Esophagus (tissue), 2 donors: ENCODE data around the gene XG. TPM values are rescaled to one million over a fixed set of nuclear protein-coding genes. Genes with fewer than 3 reads are reported as not detected.
A peak's percentile ranks its signal among the peaks of the same experiment; 100 is the strongest.
"Not testable (repeated sequence)": the region's sequence is repeated elsewhere in the genome, so short reads cannot be mapped to it uniquely, and the experiment has no call there.

Experiments
- H3K27ac ChIP-seq, 2 donors: one replicate each; pipeline ENCODE4 v1.5.1; 2013; ENCODE audit warnings: low read depth in 2 of 2, mild to moderate bottlenecking in 2 of 2, inconsistent platforms in 1 of 2, low read length in 1 of 2, moderate library complexity in 1 of 2
- H3K27me3 ChIP-seq, 2 donors: one replicate each; pipeline ENCODE4 v1.6.1; 2013; ENCODE audit warnings: low read length in 2 of 2, control low read depth in 1 of 2, mild to moderate bottlenecking in 1 of 2; ENCODE audit not compliant: insufficient read depth in 2 of 2, control insufficient read depth in 1 of 2
- H3K36me3 ChIP-seq, 2 donors: one replicate each; pipeline ENCODE4 v1.6.1; 2013; ENCODE audit warnings: low read length in 1 of 2; ENCODE audit not compliant: control insufficient read depth in 2 of 2, insufficient read depth in 2 of 2
- H3K4me1 ChIP-seq, 2 donors: one replicate each; pipeline ENCODE4 v1.6.1; 2013; ENCODE audit warnings: low read length in 1 of 2; ENCODE audit not compliant: control insufficient read depth in 2 of 2, insufficient read depth in 2 of 2
- H3K4me3 ChIP-seq, 2 donors: one replicate each; pipeline ENCODE4 v1.5.1; 2013; ENCODE audit warnings: low read length in 2 of 2, mild to moderate bottlenecking in 2 of 2, low read depth in 1 of 2, moderate library complexity in 1 of 2
- H3K9me3 ChIP-seq, 2 donors: one replicate each; pipeline ENCODE4 v1.6.1; 2013; ENCODE audit warnings: mild to moderate bottlenecking in 2 of 2, low read depth in 1 of 2, low read length in 1 of 2, moderate library complexity in 1 of 2; ENCODE audit not compliant: control insufficient read depth in 2 of 2, insufficient read depth in 1 of 2
- WGBS, 2 donors: extraction: QIAGEN DNeasy Blood & Tissue Kit; methylation state at CpG; one replicate each; pipeline ENCODE4 v1.1.7; 2013; 5-methylcytosine and 5-hydroxymethylcytosine counted together
- polyA plus RNA-seq, 2 donors: library from polyadenylated mRNA; stranded (reverse); fragments of 200-250 nt; gene quantifications; one replicate each; pipeline ENCODE4 v1.2.3, GENCODE V29; 2013
- donor health status: healthy with polysubstance abuse.
- donor health status: Bipolar disorder and iron deficiency.

The XG gene
- polyA plus RNA-seq, 2 donors = 10.0 to 12.6 TPM

- H3K4me1 ChIP-seq, H3K9me3 ChIP-seq, H3K27me3 ChIP-seq, H3K36me3 ChIP-seq: not testable (repeated sequence)
- 40 to 68% methylated on average over 5 of the region's 7 CpGs for WGBS, 2 donors
- H3K27ac ChIP-seq = peak overlapping the region in 1 of 2 donors; percentile 63
- H3K4me3 ChIP-seq = peak overlapping the region; percentile 19
Observed at GRCh38 chrX:2752441-2752840, 601 bp downstream of the XG start.

GRCh38 chrX:2755163-2755715 lies 3.4 kb downstream of the XG start:
- WGBS, 2 donors = 71 to 79% methylated on average over 5 of the region's 5 CpGs
- H3K27ac ChIP-seq = not testable (repeated sequence)

GRCh38 chrX:2756548-2756947 lies 4.7 kb downstream of the XG start:
- no peaks in the 10 kb centered on the region for H3K36me3 ChIP-seq
- H3K27ac ChIP-seq = no peak overlapping the region
- H3K4me3 ChIP-seq = no peak overlapping the region
- H3K9me3 ChIP-seq = no peaks in the 10 kb centered on the region
- no peaks in the 10 kb centered on the region for H3K27me3 ChIP-seq
- H3K4me1 ChIP-seq = no peaks in the 10 kb centered on the region
- 70 to 79% methylated on average over 10 of the region's 10 CpGs for WGBS, 2 donors

More at GRCh38 chrX:2755163-2755715, 3.4 kb downstream of the XG start:
- not testable (repeated sequence) for H3K36me3 ChIP-seq, H3K4me3 ChIP-seq, H3K4me1 ChIP-seq, H3K9me3 ChIP-seq, H3K27me3 ChIP-seq

GRCh38 chrX:2761246-2761645 lies 9.4 kb downstream of the XG start:
- Histone ChIP-seq H3K36me3 (no peaks in the 10 kb centered on the region), H3K4me1 (no peaks in the 10 kb centered on the region), H3K27ac (no peak overlapping the region), H3K9me3 (no peaks in the 10 kb centered on the region), H3K27me3 (no peaks in the 10 kb centered on the region), H3K4me3 (no peak overlapping the region)
- 82 to 86% methylated on average over 2 of the region's 2 CpGs for WGBS, 2 donors

GRCh38 chrX:2762671-2763070 lies 10.8 kb downstream of the XG start:
- H3K36me3 ChIP-seq, H3K27ac ChIP-seq, H3K4me3 ChIP-seq, H3K4me1 ChIP-seq, H3K9me3 ChIP-seq, H3K27me3 ChIP-seq: not testable (repeated sequence)
- WGBS, 2 donors = 67 to 85% methylated on average over 4 of the region's 4 CpGs

- not testable (repeated sequence) for H3K27ac ChIP-seq, H3K36me3 ChIP-seq, H3K9me3 ChIP-seq, H3K27me3 ChIP-seq, H3K4me3 ChIP-seq, H3K4me1 ChIP-seq
- WGBS, 2 donors = 80 to 84% methylated on average over 17 to 19 of the region's 19 CpGs
Observed at GRCh38 chrX:2764766-2765548, 13.1 kb downstream of the XG start.

- Histone ChIP-seq H3K27ac (no peak overlapping the region), H3K36me3 (no peaks in the 10 kb centered on the region), H3K27me3 (no peaks in the 10 kb centered on the region), H3K9me3 (no peaks in the 10 kb centered on the region), H3K4me1 (no peaks in the 10 kb centered on the region), H3K4me3 (no peak overlapping the region)
- 68 to 72% methylated on average over 5 of the region's 5 CpGs for WGBS, 2 donors
Observed at GRCh38 chrX:2765549-2765830, 13.7 kb downstream of the XG start.

GRCh38 chrX:2766906-2767305 lies 15.1 kb downstream of the XG start:
- Histone ChIP-seq H3K4me1 (no peaks in the 10 kb centered on the region), H3K36me3 (no peaks in the 10 kb centered on the region), H3K4me3 (no peak overlapping the region), H3K9me3 (no peaks in the 10 kb centered on the region), H3K27me3 (no peaks in the 10 kb centered on the region), H3K27ac (no peak overlapping the region)
- WGBS, 2 donors = 84 to 90% methylated on average over 11 of the region's 11 CpGs

- Histone ChIP-seq H3K27ac (no peak overlapping the region), H3K27me3 (no peaks in the 10 kb centered on the region), H3K4me3 (no peak overlapping the region), H3K36me3 (no peaks in the 10 kb centered on the region), H3K9me3 (no peaks in the 10 kb centered on the region), H3K4me1 (no peaks in the 10 kb centered on the region)
- WGBS, 2 donors = 67 to 75% methylated on average over 25 of the region's 25 CpGs
Observed at GRCh38 chrX:2767631-2768455, 16.0 kb downstream of the XG start.
